SKM-1 (cell line): ENCODE measurements around the gene GALR2.

Experiments
- DNase-seq: peaks from one replicate; lab custom pipeline; 2025; ENCODE audit not compliant: unreplicated experiment; lab: John Stamatoyannopoulos, UW

Gene GALR2

GRCh38 chr17:76124582-76125390 is 50.2 kb downstream of the GALR2 start:
- DNase-seq, result no peak

- no peak for DNase-seq
These were observed 50.8 kb downstream of the GALR2 start for GRCh38 chr17:76125391-76125675.

GRCh38 chr17:76125922-76126321 is 51.3 kb downstream of the GALR2 start:
- no peak for DNase-seq
